Progenitor cell of endocrine pancreas (in vitro differentiated cells): ENCODE results near the gene TWIST2. TPM values are rescaled to one million over a fixed set of nuclear protein-coding genes. Genes with fewer than 3 reads are reported as not detected.

Experiments used
- DNase-seq: peaks from one replicate; pipeline ENCODE4 v3.0.0; 2021; ENCODE audit warnings: low spot score; ENCODE audit not compliant: unreplicated experiment
- H3K27ac Mint-ChIP-seq: 2 replicates; pipeline ENCODE4 v1.8.0; 2021; ENCODE audit warnings: mild to moderate bottlenecking, moderate library complexity, mixed read lengths
- H3K27me3 Mint-ChIP-seq: 2 replicates; pipeline ENCODE4 v1.8.0; 2021; ENCODE audit warnings: mixed read lengths
- H3K36me3 Mint-ChIP-seq: 2 replicates; pipeline ENCODE4 v1.8.0; 2022; ENCODE audit warnings: mixed read lengths; ENCODE audit not compliant: insufficient read depth
- H3K4me1 Mint-ChIP-seq: 2 replicates; pipeline ENCODE4 v1.8.0; 2021; ENCODE audit warnings: low read depth, mixed read lengths
- H3K4me3 Mint-ChIP-seq: 2 replicates; pipeline ENCODE4 v1.8.0; 2021; ENCODE audit warnings: low read depth, mild to moderate bottlenecking, moderate library complexity, mixed read lengths
- H3K9me3 Mint-ChIP-seq: 2 replicates; pipeline ENCODE4 v1.8.0; 2021; ENCODE audit warnings: low read depth, mixed read lengths
- CTCF ChIP-seq: fragments of 200-600 bp; sonication (generic); IDR thresholded peaks from one replicate; pipeline ENCODE4 v1.5.0; 2021; ENCODE audit warnings: antibody characterized with exemption, mild to moderate bottlenecking; ENCODE audit not compliant: unreplicated experiment
- total RNA-seq: library from RNA; stranded (reverse); gene quantifications from 2 replicates; pipeline ENCODE4 v1.2.1, GENCODE V29; 2021

Gene TWIST2
- total RNA-seq, 1 donor from 2014 or later, result not detected

- Mint-ChIP-seq H3K36me3 (no peaks in the 10 kb centered on the region), H3K4me1 (no peaks in the 10 kb centered on the region), H3K27ac (no peak overlapping the region), H3K9me3 (no peaks in the 10 kb centered on the region), H3K27me3 (peaks cover 62% of the 10 kb centered on the region), H3K4me3 (no peak overlapping the region)
- no peak for TF ChIP-seq CTCF
- DNase-seq, result no peak
Observed at GRCh38 chr2:238855299-238855698, 7.4 kb downstream of the TWIST2 start.

DNA sequence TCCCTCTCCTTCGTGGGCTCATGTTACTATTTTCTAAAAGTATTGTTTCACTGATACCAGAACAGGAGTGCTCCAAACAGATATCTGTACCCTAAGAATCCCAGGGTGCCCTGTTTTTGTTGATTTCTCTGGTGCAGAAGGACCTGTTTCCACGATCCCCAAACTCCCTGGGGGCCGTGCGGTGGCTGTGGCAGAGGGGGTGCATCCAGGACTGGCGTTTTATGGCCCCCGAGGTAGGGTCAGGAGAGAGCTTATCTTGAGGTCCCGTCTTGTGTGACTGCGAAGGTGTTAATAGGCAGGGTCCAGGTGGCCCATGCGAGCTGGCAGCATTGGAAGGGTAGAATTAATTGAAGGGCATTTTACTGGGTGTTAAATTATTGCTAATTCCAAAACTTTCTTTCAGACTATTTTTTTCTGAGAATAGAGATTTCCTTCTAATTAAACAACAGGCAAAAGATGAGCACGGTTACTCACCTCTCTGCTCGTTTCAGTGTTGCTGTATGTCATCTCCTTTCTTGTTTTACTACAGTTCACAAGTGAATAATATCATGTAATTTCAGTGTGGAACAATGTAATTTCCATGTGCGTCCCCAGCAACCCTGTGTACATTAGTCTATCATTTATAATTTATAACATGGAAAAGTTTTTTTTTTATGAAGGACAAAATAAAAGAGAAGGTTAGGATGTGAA, 8.2 kb downstream of the TWIST2 start:
- no peak for DNase-seq
- Mint-ChIP-seq H3K9me3 (no peaks in the 10 kb centered on the region), H3K4me1 (no peaks in the 10 kb centered on the region), H3K27me3 (peaks cover 55% of the 10 kb centered on the region), H3K27ac (no peak overlapping the region), H3K4me3 (no peak overlapping the region), H3K36me3 (no peaks in the 10 kb centered on the region)
- TF ChIP-seq CTCF, result no peak

DNA sequence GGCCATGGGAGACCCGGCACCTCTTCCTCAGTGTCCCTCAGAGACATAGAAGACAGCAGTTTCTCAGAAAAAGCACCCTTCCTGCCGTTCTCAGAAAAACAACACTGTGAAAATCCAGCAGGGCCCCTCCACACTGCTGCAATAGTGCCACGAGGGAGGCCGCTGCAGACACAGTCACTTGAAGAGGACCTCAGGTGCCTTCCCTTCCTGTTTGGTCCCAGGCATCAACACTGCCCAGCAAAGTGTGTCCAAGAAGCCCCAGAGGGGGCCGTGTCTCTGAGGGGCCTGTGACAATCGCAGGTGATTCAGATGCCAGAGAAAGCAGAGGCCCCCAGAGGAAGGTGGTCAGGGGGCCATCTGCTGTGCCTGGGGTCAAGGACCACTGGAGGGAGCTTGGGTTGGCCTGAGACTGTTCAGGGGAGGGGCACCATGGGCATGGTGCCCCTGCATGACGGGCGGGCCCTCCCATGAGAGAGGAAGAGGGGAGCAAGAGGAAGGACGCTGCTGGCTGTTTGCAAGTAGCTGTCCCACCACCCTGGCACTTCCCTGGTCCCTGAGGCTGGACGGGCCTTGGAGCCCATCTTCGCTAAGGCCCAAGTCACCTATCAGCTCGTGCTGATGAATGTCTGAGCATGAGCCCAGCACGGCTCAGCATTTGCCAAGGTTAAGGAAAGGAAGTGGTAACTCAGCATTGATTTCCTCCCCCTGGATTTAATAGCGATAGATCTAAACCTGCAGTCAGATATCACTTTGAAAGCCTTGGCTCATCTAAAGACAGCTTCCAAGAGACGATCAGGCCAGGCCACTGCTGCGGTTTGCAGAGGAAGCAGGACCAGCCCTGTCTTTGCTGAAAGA, 9.1 kb downstream of the TWIST2 start:
- Mint-ChIP-seq H3K9me3 (no peaks in the 10 kb centered on the region), H3K4me1 (no peaks in the 10 kb centered on the region), H3K27ac (no peak overlapping the region), H3K4me3 (no peak overlapping the region), H3K36me3 (no peaks in the 10 kb centered on the region), H3K27me3 (peaks cover 49% of the 10 kb centered on the region)
- TF ChIP-seq CTCF, result no peak
- DNase-seq, result no peak

- Mint-ChIP-seq H3K36me3 (no peaks in the 10 kb centered on the region), H3K4me1 (no peaks in the 10 kb centered on the region), H3K27ac (no peak overlapping the region), H3K27me3 (peaks cover 42% of the 10 kb centered on the region), H3K4me3 (no peak overlapping the region), H3K9me3 (no peaks in the 10 kb centered on the region)
- TF ChIP-seq CTCF, result no peak
- DNase-seq, result no peak
Observed at GRCh38 chr2:238857959-238858358, 10.1 kb downstream of the TWIST2 start.

DNA sequence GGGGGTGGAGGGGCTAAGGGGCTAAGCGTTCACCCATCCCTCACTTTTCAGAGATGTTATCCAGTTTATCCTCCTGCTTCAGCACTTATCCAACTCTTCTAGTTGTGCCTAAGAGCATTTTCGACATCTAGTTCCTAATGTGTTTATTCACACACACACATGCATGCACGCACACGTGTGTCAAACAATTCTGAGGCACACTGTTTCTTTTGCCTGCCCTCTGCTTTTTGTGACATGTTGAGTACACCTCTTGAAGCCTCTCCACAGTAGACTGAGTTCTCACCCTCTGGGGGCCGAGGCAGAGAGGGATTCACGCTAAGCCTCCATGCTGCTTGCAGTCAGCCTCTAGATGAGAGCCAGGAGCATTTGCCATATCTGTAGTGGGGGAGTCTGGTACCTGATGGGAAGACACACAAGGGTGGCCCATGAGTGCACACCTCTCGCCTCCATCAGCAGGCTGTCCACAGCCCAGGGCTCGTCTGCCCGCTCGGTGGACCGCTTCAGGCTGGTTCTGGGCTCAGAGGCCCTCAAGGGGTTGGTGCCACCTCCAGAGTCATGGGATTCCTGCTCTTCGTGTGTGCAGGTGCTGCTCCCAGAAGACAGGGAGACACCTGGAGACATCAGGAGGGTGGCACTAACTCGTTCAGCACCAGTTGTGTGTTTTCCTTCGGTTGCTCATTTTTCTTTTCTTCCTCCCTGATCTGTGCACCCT, 11.9 kb downstream of the TWIST2 start:
- no peak overlapping the region for H3K27ac Mint-ChIP-seq

More for the DNA sequence above, 11.9 kb downstream of the TWIST2 start:
- Mint-ChIP-seq H3K27me3 (peaks cover 24% of the 10 kb centered on the region), H3K4me3 (no peak overlapping the region), H3K9me3 (no peaks in the 10 kb centered on the region), H3K36me3 (no peaks in the 10 kb centered on the region), H3K4me1 (peaks cover 8% of the 10 kb centered on the region)
- TF ChIP-seq CTCF, result no peak
- DNase-seq, result no peak
